HepG2 (cell line): ENCODE results near the gene SMARCD1. TPM values are rescaled to one million over a fixed set of nuclear protein-coding genes. Genes with fewer than 3 reads are reported as not detected.

Experiments used
- BORCS8-MEF2B ChIP-seq: sonication (generic); formaldehyde crosslinking; IDR thresholded peaks from 2 replicates; pipeline ENCODE4 v1.8.0; 2022; ENCODE audit warnings: mild to moderate bottlenecking, missing genetic modification reagents
- ELF4 ChIP-seq: sonication (generic); formaldehyde crosslinking; IDR thresholded peaks from 2 replicates; pipeline ENCODE4 v1.5.0; 2020; ENCODE audit warnings: missing genetic modification reagents, mild to moderate bottlenecking, moderate library complexity, borderline replicate concordance
- HMGXB4 ChIP-seq, 2 experiments: sonication (generic) in 1 of 2; formaldehyde crosslinking in 1 of 2; IDR thresholded peaks; 2 replicates each; pipeline versions ENCODE4 v1.4.0 to v1.6.1; 2018 to 2020; ENCODE audit warnings: missing genetic modification reagents in 2 of 2, borderline replicate concordance in 1 of 2, low read depth in 1 of 2, mild to moderate bottlenecking in 1 of 2, missing biosample characterization in 1 of 2
- HNRNPK ChIP-seq: fragments of 200-400 bp; formaldehyde crosslinking; IDR thresholded peaks from 2 replicates; pipeline ENCODE4 v1.6.1; 2018; ENCODE audit warnings: low read length, low read depth, moderate library complexity, mild to moderate bottlenecking; ENCODE audit not compliant: poor library complexity, severe bottlenecking
- HNRNPLL ChIP-seq: fragments of 200-400 bp; formaldehyde crosslinking; IDR thresholded peaks from 2 replicates; pipeline ENCODE4 v1.6.1; 2017; ENCODE audit warnings: mild to moderate bottlenecking, low read depth, low read length; ENCODE audit not compliant: poor library complexity, severe bottlenecking
- MXI1 ChIP-seq: IDR thresholded peaks from 3 replicates; pipeline ENCODE4 v1.6.1; 2012; ENCODE audit warnings: low read depth, low read length, inconsistent platforms, borderline replicate concordance
- NONO ChIP-seq, 2 experiments: fragments of 450-650 bp in 1 of 2; sonication (generic) in 1 of 2; formaldehyde crosslinking in 1 of 2; IDR thresholded peaks in 1 of 2; conservative IDR thresholded peaks in 1 of 2; 2 replicates each; pipeline versions ENCODE4 v1.6.1 to v1.8.0; 2017 to 2022; ENCODE audit warnings: mild to moderate bottlenecking in 1 of 2, missing genetic modification reagents in 1 of 2, moderate library complexity in 1 of 2
- NR2C2 ChIP-seq: sonication (generic); formaldehyde crosslinking; IDR thresholded peaks from 2 replicates; pipeline ENCODE4 v1.4.0; 2020; ENCODE audit warnings: missing genetic modification reagents, mild to moderate bottlenecking, moderate library complexity, borderline replicate concordance
- PATZ1 ChIP-seq: sonication (generic); formaldehyde crosslinking; IDR thresholded peaks from 2 replicates; pipeline ENCODE4 v1.4.0; 2020; ENCODE audit warnings: missing genetic modification reagents
- RXRA ChIP-seq: sonication (generic); formaldehyde crosslinking; IDR thresholded peaks from 2 replicates; pipeline ENCODE4 v1.5.1; 2020; ENCODE audit warnings: missing genetic modification reagents
- STAT6 ChIP-seq: sonication (generic); formaldehyde crosslinking; IDR thresholded peaks from 2 replicates; pipeline ENCODE4 v1.4.0; 2020; ENCODE audit warnings: missing genetic modification reagents, mild to moderate bottlenecking, borderline replicate concordance
- TCF7 ChIP-seq: sonication (generic); IDR thresholded peaks from 2 replicates; pipeline ENCODE4 v1.6.1; 2016; ENCODE audit warnings: antibody characterized with exemption, low read depth
- TP53 ChIP-seq: sonication (generic); formaldehyde crosslinking; conservative IDR thresholded peaks from 2 replicates; pipeline ENCODE4 v1.4.0; 2020; ENCODE audit warnings: missing genetic modification reagents
- ZFP36L2 ChIP-seq: sonication (generic); formaldehyde crosslinking; IDR thresholded peaks from 2 replicates; pipeline ENCODE4 v1.4.0; 2020; ENCODE audit warnings: missing genetic modification reagents
- ZMYM4 ChIP-seq: sonication (generic); formaldehyde crosslinking; IDR thresholded peaks from 2 replicates; pipeline ENCODE4 v1.8.1; 2023; ENCODE audit warnings: mild to moderate bottlenecking, missing genetic modification reagents
- ZNF225 ChIP-seq: sonication (generic); formaldehyde crosslinking; IDR thresholded peaks from 2 replicates; pipeline ENCODE4 v1.4.0; 2020; ENCODE audit warnings: mild to moderate bottlenecking, missing genetic modification reagents
- ZNF513 ChIP-seq: sonication (generic); formaldehyde crosslinking; conservative IDR thresholded peaks from 2 replicates; pipeline ENCODE4 v1.5.0; 2020; ENCODE audit warnings: missing genetic modification reagents
- ZSCAN12 ChIP-seq: sonication (generic); formaldehyde crosslinking; IDR thresholded peaks from 2 replicates; pipeline ENCODE4 v1.9.0; 2021; ENCODE audit warnings: mild to moderate bottlenecking, missing genetic modification reagents
- ZSCAN22 ChIP-seq: sonication (generic); formaldehyde crosslinking; IDR thresholded peaks from 2 replicates; pipeline ENCODE4 v1.4.0; 2020; ENCODE audit warnings: mild to moderate bottlenecking, missing genetic modification reagents
- polyA plus RNA-seq, 8 experiments: library from polyadenylated mRNA; depleted of rRNA in 3 of 8; stranded (reverse) in 7 of 8; unstranded in 1 of 8; fragments of >200 nt; fragmentation: Illumina TruSeq in 4 of 8; extraction: Trizol in 4 of 8; gene quantifications; 2 replicates each; pipeline versions ENCODE4 v1.2.1 to v1.2.3, GENCODE V29; 2011 to 2016; ENCODE audit warnings: low read depth in 4 of 8, missing spikeins in 1 of 8, mixed read lengths in 1 of 8; ENCODE audit not compliant: insufficient read depth in 1 of 8
- total RNA-seq, 5 experiments: library from RNA; depleted of rRNA; stranded (reverse); fragments of >200 nt; fragmentation: Illumina TruSeq; extraction: Trizol; gene quantifications; 2 replicates each; pipeline ENCODE4 v1.2.3, GENCODE V29; 2016; ENCODE audit warnings: low read depth in 1 of 5

The SMARCD1 gene
- total and polyA plus RNA-seq, 2 of the 13 experiments (the other 11 are each of a cell fraction or from before 2014, with no cell fraction given): 51.7 to 54.6 TPM

DNA sequence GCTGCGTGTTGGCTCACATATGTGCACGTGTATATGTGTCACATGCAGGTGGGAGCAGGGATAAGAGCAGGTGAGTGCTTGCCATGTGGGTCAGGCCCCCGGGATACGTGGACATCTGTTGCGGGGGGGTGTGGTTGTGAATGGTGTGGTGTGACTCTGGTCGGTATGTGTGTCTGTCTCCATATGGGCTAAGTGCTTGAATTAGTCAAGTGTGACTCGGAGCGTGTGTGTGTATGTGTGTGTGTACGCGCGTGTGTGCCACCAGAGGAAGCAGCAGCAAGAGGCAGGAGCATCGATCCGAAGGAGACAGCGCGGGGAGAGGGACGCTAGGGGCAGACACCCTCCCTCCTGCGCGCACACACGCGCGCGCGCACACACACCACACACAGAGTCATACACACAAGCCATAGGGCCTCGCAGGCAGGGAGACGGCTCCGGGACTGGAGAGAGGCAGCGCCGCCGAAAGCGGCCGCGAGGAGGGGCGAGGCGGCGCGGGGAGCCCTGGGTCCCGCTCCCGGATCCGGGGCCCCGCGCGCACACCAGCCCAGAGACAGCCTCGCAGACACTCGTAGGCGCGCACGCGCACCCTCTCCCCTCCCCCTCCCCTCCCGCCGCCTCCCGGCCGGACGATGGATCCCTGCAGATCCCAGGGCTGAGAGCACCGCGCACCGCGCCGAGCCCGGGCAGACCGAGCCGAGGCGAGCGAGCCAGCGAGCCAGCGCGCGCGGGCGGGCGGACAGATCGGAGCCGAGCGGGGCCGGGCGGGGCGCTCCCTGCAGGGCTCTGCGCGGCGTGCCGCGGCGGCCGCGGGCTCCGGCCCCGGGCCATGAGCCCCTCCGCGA is 27.9 kb upstream of the SMARCD1 start, which contains the start of gene ASIC1 (continued):
- peak in 1 of 2 experiments; percentile 48; a peak in 1 of 4 replicates for TF ChIP-seq HMGXB4 (CRISPR knock-in tag; IDR thresholded peaks at IDR 0.05; ENCODE audit: borderline replicate concordance in 1 of 2, low read depth in 1 of 2)
- TF ChIP-seq TP53 (CRISPR knock-in tag): no peak
- TF ChIP-seq HNRNPLL: peak; percentile 27
- TF ChIP-seq ELF4 (CRISPR knock-in tag): no peak
- TF ChIP-seq BORCS8-MEF2B (CRISPR knock-in tag): 0 out of 2 replicates have a peak, but pooled peaks have one; percentile 22
- peak; percentile 67 for TF ChIP-seq HNRNPK
- no peak for TF ChIP-seq STAT6 (CRISPR knock-in tag)
- TF ChIP-seq MXI1: no peak
- 0 out of 2 replicates have a peak, but pooled peaks have one; percentile 17 for TF ChIP-seq NR2C2 (CRISPR knock-in tag)
- TF ChIP-seq NONO (IDR thresholded peaks at IDR 0.05): no peak
- TF ChIP-seq NONO (CRISPR knock-in tag; conservative IDR thresholded peaks at IDR 0.05): peak; percentile 56; the same call in 1 of the 2 replicates
- peak; percentile 10; the same call in 1 of the 2 replicates for TF ChIP-seq ZMYM4
- TF ChIP-seq ZFP36L2 (CRISPR knock-in tag): no peak
- TF ChIP-seq ZSCAN22 (CRISPR knock-in tag): no peak
- peak; percentile 57 for TF ChIP-seq PATZ1 (CRISPR knock-in tag)
- no peak for TF ChIP-seq TCF7
- 0 out of 2 replicates have a peak, but pooled peaks have one; percentile 53 for TF ChIP-seq ZNF225
- no peak for TF ChIP-seq ZNF513
- peak; percentile 37; the same call in 1 of the 2 replicates for TF ChIP-seq RXRA (CRISPR knock-in tag)
- TF ChIP-seq ZSCAN12 (CRISPR knock-in tag): no peak
